ENCODE results near the gene KLF16. TPM values are rescaled to one million over a fixed set of nuclear protein-coding genes. Genes with fewer than 3 reads are reported as not detected.

KLF16 gene
- total and polyA plus RNA-seq, 9 of the 15 experiments (the other 6 are each of a cell fraction or from before 2014, with no cell fraction given): 0.04 to 60.4 (median 6.8) TPM

GRCh38 chr19:1813192-1814182 is 49.9 kb downstream of the KLF16 start:
- no peaks in the 10 kb centered on the region for H3K9me1 ChIP-seq (ENCODE audit: control insufficient read depth, insufficient read depth, low read length)
- ChIA-PET POLR2A (interaction anchor here (0.7 kb wide), 1 partner anchor 31 kb away, joined by 4 read pairs; no protein-coding TSS in a partner anchor), CTCF (ENCODE audit: low intra/inter-chr PET ratio) (interaction anchor here (0.5 to 1.5 kb wide), 2 partner anchors 142 to 291 kb away, joined by 6 to 8 read pairs; no protein-coding TSS in a partner anchor)
- FAIRE-seq: no peak
- H3K4me3 ChIP-seq: peak overlapping the region; percentile 75
- no peak for DNase-seq (ENCODE audit: extremely low read depth in 1 of 4, low spot score in 3 of 4)
- H3K27me3 ChIP-seq (ENCODE audit: control insufficient read depth in 2 of 2, insufficient read depth in 2 of 2, low read length in 2 of 2): no peaks in the 10 kb centered on the region
- H2AFZ ChIP-seq (ENCODE audit: low read depth, low read length): peak overlapping the region; percentile 97
- H3K9ac ChIP-seq (ENCODE audit: insufficient read depth in 1 of 2, low read depth in 2 of 2, low read length in 2 of 2): peak overlapping the region; percentile 69 to 88
- ATAC-seq: no peak
- intact Hi-C loops (cut with micrococcal nuclease) (loop anchor here (2.0 kb wide), 1 partner anchor 13 kb away; no protein-coding TSS in a partner anchor), in situ Hi-C loops (cut with MboI) (no loop called here)
- H3K27ac ChIP-seq (ENCODE audit: extremely low read depth, low read depth, low read length): peak overlapping the region; percentile 92
- peak overlapping the region; percentile 98 for H3K4me2 ChIP-seq (ENCODE audit: insufficient read depth, low read length)
- no peaks in the 10 kb centered on the region for H4K20me1 ChIP-seq (replicated peaks; ENCODE audit: control insufficient read depth, insufficient read depth, low read length)
- H3K9me3 ChIP-seq (replicated peaks; ENCODE audit: control insufficient read depth, insufficient read depth, low read depth, low read length): no peaks in the 10 kb centered on the region; the same call in 1 of the 2 replicates
- BruUV-seq (replicated peaks): no TSS peak
- 52% methylated on average over 21 of the region's 21 CpGs for WGBS (ENCODE audit: insufficient coverage, low coverage, missing lambda C conversion rate)
- peaks cover 8 to 66% of the 10 kb centered on the region in 2 experiments; a peak in 3 of 5 replicates for H3K4me1 ChIP-seq (replicated peaks in 1 of 2; ENCODE audit: control insufficient read depth in 2 of 2, insufficient read depth in 2 of 2, low read length in 2 of 2)
- peaks cover 5% of the 10 kb centered on the region; the same call in 1 of the 3 replicates for H3K79me2 ChIP-seq (ENCODE audit: control insufficient read depth, insufficient read depth, low read length)
- H3K36me3 ChIP-seq (ENCODE audit: control insufficient read depth, insufficient read depth, low read length): peaks cover 35% of the 10 kb centered on the region; the same call in 1 of the 3 replicates
- TF ChIP-seq L3MBTL2 (IDR thresholded peaks at IDR 0.05) (no peak), ZNF133 (CRISPR knock-in tag; IDR thresholded peaks at IDR 0.05) (no peak), SIRT6 (IDR thresholded peaks at IDR 0.05; ENCODE audit: low read depth, low read length) (no peak), TGIF2 (CRISPR knock-in tag; IDR thresholded peaks at IDR 0.05) (no peak), CREB3 (tag; conservative IDR thresholded peaks at IDR 0.05; ENCODE audit: low read depth) (no peak), ZNF764 (CRISPR knock-in tag; IDR thresholded peaks at IDR 0.05; ENCODE audit: low read depth) (peak; percentile 90; the same call in 1 of the 2 replicates), THAP7 (CRISPR knock-in tag; IDR thresholded peaks at IDR 0.05) (no peak), MYC (IDR thresholded peaks at IDR 0.05; ENCODE audit: low read depth, low read length) (no peak), MYC (CRISPR knock-in tag; IDR thresholded peaks at IDR 0.05; ENCODE audit: borderline replicate concordance, low read depth) (no peak), POLR2G (IDR thresholded peaks at IDR 0.05; ENCODE audit: low read depth, low read length) (peak; percentile 50; the same call in 1 of the 2 replicates), PURB (CRISPR knock-in tag; IDR thresholded peaks at IDR 0.05; ENCODE audit: low read depth) (no peak), TOE1 (IDR thresholded peaks at IDR 0.05; ENCODE audit: borderline replicate concordance) (no peak), TOE1 (CRISPR knock-in tag; IDR thresholded peaks at IDR 0.05; ENCODE audit: borderline replicate concordance, low read depth) (0 out of 2 replicates have a peak, but pooled peaks have one; percentile 60)
- TF ChIP-seq, protein P1, sequence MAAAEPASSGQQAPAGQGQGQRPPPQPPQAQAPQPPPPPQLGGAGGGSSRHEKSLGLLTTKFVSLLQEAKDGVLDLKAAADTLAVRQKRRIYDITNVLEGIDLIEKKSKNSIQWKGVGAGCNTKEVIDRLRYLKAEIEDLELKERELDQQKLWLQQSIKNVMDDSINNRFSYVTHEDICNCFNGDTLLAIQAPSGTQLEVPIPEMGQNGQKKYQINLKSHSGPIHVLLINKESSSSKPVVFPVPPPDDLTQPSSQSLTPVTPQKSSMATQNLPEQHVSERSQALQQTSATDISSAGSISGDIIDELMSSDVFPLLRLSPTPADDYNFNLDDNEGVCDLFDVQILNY (CRISPR knock-in tag; IDR thresholded peaks at IDR 0.05): peak; percentile 75; the same call in 1 of the 2 replicates
- TF ChIP-seq, protein P2, sequence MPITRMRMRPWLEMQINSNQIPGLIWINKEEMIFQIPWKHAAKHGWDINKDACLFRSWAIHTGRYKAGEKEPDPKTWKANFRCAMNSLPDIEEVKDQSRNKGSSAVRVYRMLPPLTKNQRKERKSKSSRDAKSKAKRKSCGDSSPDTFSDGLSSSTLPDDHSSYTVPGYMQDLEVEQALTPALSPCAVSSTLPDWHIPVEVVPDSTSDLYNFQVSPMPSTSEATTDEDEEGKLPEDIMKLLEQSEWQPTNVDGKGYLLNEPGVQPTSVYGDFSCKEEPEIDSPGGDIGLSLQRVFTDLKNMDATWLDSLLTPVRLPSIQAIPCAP (CRISPR knock-in tag; IDR thresholded peaks at IDR 0.05; ENCODE audit: borderline replicate concordance): no peak
